K562 (cell line): ENCODE data around the gene ANO6.

ENCODE experiments used
- CBX8 ChIP-seq: fragments of 200-600 bp; sonication (generic); IDR thresholded peaks from 2 replicates; pipeline ENCODE4 v1.6.1; 2012; ENCODE audit warnings: borderline replicate concordance, mixed run types, low read depth, mild to moderate bottlenecking, moderate library complexity, mixed read lengths, low read length, control low read depth, inconsistent platforms; ENCODE audit not compliant: poor library complexity, severe bottlenecking; ENCODE audit errors: extremely low read depth
- CTCF ChIP-seq, 3 experiments: IDR thresholded peaks in 2 of 3; conservative IDR thresholded peaks in 1 of 3; 2 replicates each; pipeline ENCODE4 v1.5.1; 2011 to 2012; ENCODE audit warnings: low read length in 3 of 3, mild to moderate bottlenecking in 3 of 3, control low read depth in 2 of 3, improper control_type of control experiment in 1 of 3, inconsistent platforms in 1 of 3, low read depth in 1 of 3, mixed read lengths in 1 of 3, moderate library complexity in 1 of 3; ENCODE audit not compliant: insufficient read depth in 2 of 3
- ETS1 ChIP-seq: conservative IDR thresholded peaks from 2 replicates; pipeline ENCODE4 v1.6.1; 2011; ENCODE audit warnings: low read depth, mild to moderate bottlenecking, low read length; ENCODE audit not compliant: control insufficient read depth
- POLR2AphosphoS5 ChIP-seq: IDR thresholded peaks from 2 replicates; pipeline ENCODE4 v1.6.1; 2011; ENCODE audit warnings: mild to moderate bottlenecking, low read depth, low read length, moderate library complexity; ENCODE audit not compliant: control insufficient read depth, insufficient read depth

- TF ChIP-seq CBX8 (no peak), ETS1 (no peak), POLR2AphosphoS5 (no peak), CTCF (IDR thresholded peaks at IDR 0.05 in 2 of 3, conservative IDR thresholded peaks at IDR 0.05 in 1 of 3; ENCODE audit: insufficient read depth in 2 of 3, low read depth in 1 of 3, low read length in 3 of 3) (no peak)
Observed at GRCh38 chr12:45290216-45290605, 74.3 kb downstream of the ANO6 start.
